VCaP (cell line): ENCODE data around the gene ALOXE3.

Experiments used
- H3K27ac ChIP-seq: fragments of 450-650 bp; 2 replicates; pipeline ENCODE4 v1.5.1; 2017
- CTCF ChIP-seq: fragments of 450-650 bp; conservative IDR thresholded peaks from 2 replicates; pipeline ENCODE4 v1.5.1; 2017; ENCODE audit warnings: mild to moderate bottlenecking, moderate library complexity

The ALOXE3 gene

GRCh38 chr17:8068736-8069586 is 49.4 kb downstream of the ALOXE3 start:
- TF ChIP-seq CTCF, result no peak
- H3K27ac ChIP-seq, result peak overlapping the region; percentile 61; the same call in 1 of the 2 replicates

- no peak for TF ChIP-seq CTCF
- peak overlapping the region; percentile 61 for H3K27ac ChIP-seq
Observed at GRCh38 chr17:8067806-8068205, 50.5 kb downstream of the ALOXE3 start.

- no peak for TF ChIP-seq CTCF
Observed at GRCh38 chr17:8066841-8067775, 51.2 kb downstream of the ALOXE3 start.

GRCh38 chr17:8064561-8065019 is 53.7 kb downstream of the ALOXE3 start:
- TF ChIP-seq CTCF, result no peak
- H3K27ac ChIP-seq, result peak overlapping the region; percentile 61

More at GRCh38 chr17:8066841-8067775, 51.2 kb downstream of the ALOXE3 start:
- H3K27ac ChIP-seq, result peak overlapping the region; percentile 61

- peak overlapping the region; percentile 95 for H3K27ac ChIP-seq
- TF ChIP-seq CTCF, result no peak
Observed at GRCh38 chr17:8063761-8064534, 54.4 kb downstream of the ALOXE3 start.

- no peak for TF ChIP-seq CTCF
- peak overlapping the region; percentile 95 for H3K27ac ChIP-seq
Observed at GRCh38 chr17:8062807-8063483, 55.4 kb downstream of the ALOXE3 start.
